ENCODE measurements around the gene MRPL12.
A peak's percentile ranks its signal among the peaks of the same experiment; 100 is the strongest.

Gene MRPL12

GRCh38 chr17:81703747-81704654 is 834 bp downstream of the MRPL12 start:
- DNase-seq = no peak

- no peak for DNase-seq
These were observed 2.5 kb downstream of the MRPL12 start for GRCh38 chr17:81705518-81706231.

GRCh38 chr17:81706232-81706611 is 3.1 kb downstream of the MRPL12 start:
- DNase-seq = no peak

GRCh38 chr17:81706757-81707624 is 3.8 kb downstream of the MRPL12 start:
- DNase-seq = no peak

- DNase-seq = no peak
These were observed 4.8 kb downstream of the MRPL12 start for GRCh38 chr17:81707725-81708646.

GRCh38 chr17:81708739-81709185 is 5.6 kb downstream of the MRPL12 start:
- DNase-seq = no peak

GRCh38 chr17:81710514-81711308 is 7.5 kb downstream of the MRPL12 start:
- no peak for DNase-seq

- DNase-seq = peak; percentile 45
These were observed 8.8 kb downstream of the MRPL12 start, which contains the start of gene SLC25A10 for GRCh38 chr17:81711814-81712467. Gene SLC25A10, plus strand, starts transcription at chr17:81712284. Its CDS starts 143 bp downstream, at chr17:81712427.

GRCh38 chr17:81712468-81713003 is 9.4 kb downstream of the MRPL12 start:
- DNase-seq = no peak

GRCh38 chr17:81713004-81713555 is 9.9 kb downstream of the MRPL12 start:
- DNase-seq = no peak

GRCh38 chr17:81713556-81714411 is 10.6 kb downstream of the MRPL12 start:
- no peak for DNase-seq

GRCh38 chr17:81714412-81715106 is 11.4 kb downstream of the MRPL12 start:
- no peak for DNase-seq

- no peak for DNase-seq
These were observed 12.1 kb downstream of the MRPL12 start for GRCh38 chr17:81715107-81715871.

- no peak for DNase-seq
These were observed 12.9 kb downstream of the MRPL12 start for GRCh38 chr17:81715872-81716673.

- DNase-seq = no peak
These were observed 13.5 kb downstream of the MRPL12 start for GRCh38 chr17:81716674-81716996.

GRCh38 chr17:81717049-81717765 is 14.0 kb downstream of the MRPL12 start:
- no peak for DNase-seq

All from NCI-H446 treated with DMSO at 0.1 percent for 48 hours (cell line).